Caco-2 (cell line): Measurements from ENCODE around the gene ATP2C2. TPM values are rescaled to one million over a fixed set of nuclear protein-coding genes. Genes with fewer than 3 reads are reported as not detected.

Experiments used
- BruUV-seq: library from RNA; stranded (reverse); fragments of 400-500 nt; replicated peaks from 2 replicates; lab custom pipeline; 2021; lab: Mats Ljungman, UMichigan
- CTCF ChIA-PET: fragments of 300-600 bp; sonication (Branson Sonifier 250); formaldehyde crosslinking; loops from one replicate; lab custom pipeline; 2022; ENCODE audit warnings: antibody characterized with exemption; lab: Charles Lee
- POLR2A ChIA-PET: fragments of 300-600 bp; sonication (Branson Sonifier 250); formaldehyde crosslinking; loops from one replicate; lab custom pipeline; 2022; ENCODE audit warnings: antibody characterized with exemption; lab: Charles Lee
- DNase-seq, 2 experiments: peaks; one replicate each; pipeline versions ENCODE4 v3.0.0 to v3.0.0-alpha.2; 2020 to 2022
- H3K27me3 ChIP-seq: replicated peaks from 2 replicates; pipeline ENCODE4 v1.6.0; 2011; ENCODE audit warnings: low read length; ENCODE audit not compliant: control insufficient read depth, insufficient read depth
- H3K36me3 ChIP-seq: 2 replicates; pipeline ENCODE4 v1.5.1; 2011; ENCODE audit warnings: low read length; ENCODE audit not compliant: control insufficient read depth, insufficient read depth
- H3K4me1 ChIP-seq: fragments of 250-450 bp; sonication (Bioruptor Pico); 2 replicates; pipeline ENCODE4 v1.5.1; 2020; ENCODE audit warnings: mild to moderate bottlenecking
- H3K4me3 ChIP-seq: 2 replicates; pipeline ENCODE4 v1.5.1; 2011; ENCODE audit warnings: low read depth, mild to moderate bottlenecking, control low read depth, low read length
- H3K9me3 ChIP-seq: fragments of 250-450 bp; sonication (Bioruptor Pico); 2 replicates; pipeline ENCODE4 v1.5.1; 2020; ENCODE audit warnings: mild to moderate bottlenecking, moderate library complexity
- H3K27ac Mint-ChIP-seq: one replicate; pipeline ENCODE4 v1.8.0; 2022; ENCODE audit warnings: mixed read lengths; ENCODE audit not compliant: unreplicated experiment
- H3K27me3 Mint-ChIP-seq: one replicate; pipeline ENCODE4 v1.8.0; 2022; ENCODE audit warnings: mixed read lengths; ENCODE audit not compliant: insufficient read depth, unreplicated experiment
- H3K36me3 Mint-ChIP-seq: one replicate; pipeline ENCODE4 v1.8.0; 2022; ENCODE audit warnings: mild to moderate bottlenecking, mixed read lengths; ENCODE audit not compliant: insufficient read depth, unreplicated experiment
- H3K4me1 Mint-ChIP-seq: one replicate; pipeline ENCODE4 v1.8.0; 2022; ENCODE audit warnings: low read depth, mixed read lengths; ENCODE audit not compliant: unreplicated experiment
- H3K4me3 Mint-ChIP-seq: one replicate; pipeline ENCODE4 v1.8.0; 2022; ENCODE audit warnings: mild to moderate bottlenecking, moderate library complexity, mixed read lengths; ENCODE audit not compliant: unreplicated experiment
- H3K9me3 Mint-ChIP-seq: one replicate; pipeline ENCODE4 v1.8.0; 2022; ENCODE audit warnings: mixed read lengths; ENCODE audit not compliant: unreplicated experiment
- CTCF ChIP-seq, 2 experiments: fragments of 200-600 bp in 1 of 2; IDR thresholded peaks; 1 replicate in 1 of 2; 2 replicates in 1 of 2; pipeline versions ENCODE4 v1.5.1 to v1.8.0; 2011 to 2022; ENCODE audit warnings: antibody characterized with exemption in 1 of 2, control low read depth in 1 of 2, inconsistent platforms in 1 of 2, low read depth in 1 of 2, low read length in 1 of 2, mild to moderate bottlenecking in 1 of 2, moderate library complexity in 1 of 2; ENCODE audit not compliant: insufficient read depth in 1 of 2, severe bottlenecking in 1 of 2, unreplicated experiment in 1 of 2
- intact Hi-C: fragments of 100-400 bp; cut with micrococcal nuclease; formaldehyde crosslinking; loops from one replicate; pipeline ENCODE4 v1.10.0; 2022; ENCODE audit not compliant: unreplicated experiment
- total RNA-seq: library from RNA; stranded (reverse); gene quantifications from 2 replicates; pipeline ENCODE4 v1.2.3, GENCODE V29; 2022

ATP2C2 gene
- total RNA-seq, 1 experiment from 2014 or later, result 47.0 TPM

GRCh38 chr16:84369938-84370627 is 1.7 kb downstream of the ATP2C2 start:
- Histone ChIP-seq H3K9me3 (no peaks in the 10 kb centered on the region), H3K4me1 (peaks cover 15% of the 10 kb centered on the region), H3K4me3 (no peak overlapping the region), H3K27me3 (no peaks in the 10 kb centered on the region), H3K36me3 (no peaks in the 10 kb centered on the region)
- Mint-ChIP-seq H3K36me3 (peaks cover 13% of the 10 kb centered on the region), H3K27me3 (no peaks in the 10 kb centered on the region), H3K27ac (peak overlapping the region; percentile 84), H3K4me3 (peak overlapping the region; percentile 69), H3K9me3 (no peaks in the 10 kb centered on the region), H3K4me1 (peaks cover 16% of the 10 kb centered on the region)
- BruUV-seq, result no TSS peak
- ChIA-PET CTCF (no interaction called here), POLR2A (no interaction called here)
- TF ChIP-seq CTCF (IDR thresholded peaks at IDR 0.05; ENCODE audit: insufficient read depth in 1 of 2, low read depth in 1 of 2, low read length in 1 of 2, severe bottlenecking in 1 of 2, unreplicated experiment in 1 of 2), result no peak
- peak; percentile 55 to 72 for DNase-seq
- intact Hi-C loops, result loop anchor here (10.0 kb wide), 1 partner anchor 95 kb away; no protein-coding TSS in a partner anchor

- H3K9me3 Mint-ChIP-seq, result no peaks in the 10 kb centered on the region
- H3K27me3 ChIP-seq, result no peaks in the 10 kb centered on the region
- peak in 1 of 2 experiments; percentile 27 for DNase-seq
- peaks cover 16% of the 10 kb centered on the region for H3K4me1 Mint-ChIP-seq
- CTCF ChIA-PET, result no interaction called here
- H3K4me3 Mint-ChIP-seq, result peak overlapping the region; percentile 69
- no peaks in the 10 kb centered on the region for H3K36me3 ChIP-seq
- H3K27me3 Mint-ChIP-seq, result no peaks in the 10 kb centered on the region
- H3K4me3 ChIP-seq, result no peak overlapping the region
- intact Hi-C loops, result no loop called here
- BruUV-seq, result no TSS peak
- POLR2A ChIA-PET, result no interaction called here
- no peak for TF ChIP-seq CTCF (IDR thresholded peaks at IDR 0.05; ENCODE audit: insufficient read depth in 1 of 2, low read depth in 1 of 2, low read length in 1 of 2, severe bottlenecking in 1 of 2, unreplicated experiment in 1 of 2)
- peak overlapping the region; percentile 84 for H3K27ac Mint-ChIP-seq
- peaks cover 15% of the 10 kb centered on the region for H3K4me1 ChIP-seq
- no peaks in the 10 kb centered on the region for H3K9me3 ChIP-seq
- H3K36me3 Mint-ChIP-seq, result peaks cover 13% of the 10 kb centered on the region
These were observed 2.6 kb downstream of the ATP2C2 start for GRCh38 chr16:84370723-84371552.

- H3K27me3 Mint-ChIP-seq, result no peaks in the 10 kb centered on the region
- peaks cover 13% of the 10 kb centered on the region for H3K36me3 Mint-ChIP-seq
- POLR2A ChIA-PET, result no interaction called here
- intact Hi-C loops, result no loop called here
- no peak overlapping the region for H3K4me3 Mint-ChIP-seq
- no peak overlapping the region for H3K4me3 ChIP-seq
- H3K9me3 Mint-ChIP-seq, result no peaks in the 10 kb centered on the region
- H3K4me1 ChIP-seq, result peaks cover 15% of the 10 kb centered on the region
- TF ChIP-seq CTCF (IDR thresholded peaks at IDR 0.05; ENCODE audit: insufficient read depth in 1 of 2, low read depth in 1 of 2, low read length in 1 of 2, severe bottlenecking in 1 of 2, unreplicated experiment in 1 of 2), result no peak
- CTCF ChIA-PET, result no interaction called here
- no peaks in the 10 kb centered on the region for H3K36me3 ChIP-seq
- DNase-seq, result no peak
- BruUV-seq, result no TSS peak
- no peaks in the 10 kb centered on the region for H3K27me3 ChIP-seq
- H3K27ac Mint-ChIP-seq, result peak overlapping the region; percentile 41
- H3K9me3 ChIP-seq, result no peaks in the 10 kb centered on the region
- peaks cover 16% of the 10 kb centered on the region for H3K4me1 Mint-ChIP-seq
These were observed 3.2 kb downstream of the ATP2C2 start for GRCh38 chr16:84371553-84371865.
